HG03139 (cell line): Measurements from ENCODE around the gene TGIF1.
"Not testable (repeated sequence)": the region's sequence is repeated elsewhere in the genome, so short reads cannot be mapped to it uniquely, and the experiment has no call there.

Experiments used
- ATAC-seq: cut with Tn5 transposase; IDR thresholded peaks from one replicate; pipeline ENCODE4 v1.9.1; 2021; ENCODE audit not compliant: unreplicated experiment

Gene TGIF1

GRCh38 chr18:3455090-3455635 is 5.2 kb downstream of the TGIF1 start:
- no peak for ATAC-seq

GRCh38 chr18:3455907-3456685 is 6.1 kb downstream of the TGIF1 start:
- ATAC-seq = no peak

- no peak for ATAC-seq
These were observed 6.7 kb downstream of the TGIF1 start for GRCh38 chr18:3456686-3457069.

GRCh38 chr18:3457261-3457724 is 7.3 kb downstream of the TGIF1 start:
- ATAC-seq = no peak

GRCh38 chr18:3458378-3458777 is 8.4 kb downstream of the TGIF1 start:
- ATAC-seq = no peak

GRCh38 chr18:3458952-3459853 is 9.2 kb downstream of the TGIF1 start:
- no peak for ATAC-seq

DNA sequence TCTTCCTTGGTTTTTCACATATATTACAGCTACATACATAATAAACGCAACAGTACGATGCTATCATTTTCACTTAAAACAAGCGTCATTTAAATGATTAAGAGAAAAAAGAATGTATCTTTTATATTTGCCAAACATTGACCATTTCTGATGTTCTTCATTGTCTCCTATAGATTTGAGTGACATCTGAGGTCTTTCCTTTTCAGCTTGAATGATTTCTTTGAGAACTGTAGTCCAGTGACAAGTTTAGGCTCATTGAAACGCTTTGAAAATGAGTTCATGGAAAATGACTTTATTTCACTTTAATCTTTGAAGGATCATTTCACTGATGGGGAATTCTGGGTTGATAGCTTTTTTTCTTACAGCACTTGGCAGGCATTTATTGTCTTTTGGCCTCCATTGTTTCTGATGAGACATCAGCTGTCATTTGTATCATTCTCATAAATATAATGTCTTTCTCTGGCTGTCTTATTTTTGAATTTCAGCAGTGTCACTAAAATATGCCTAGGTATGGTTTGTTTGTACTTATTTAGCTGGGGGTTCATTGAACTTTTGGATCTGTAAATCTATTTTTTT is 10.9 kb downstream of the TGIF1 start:
- no peak for ATAC-seq

GRCh38 chr18:3461704-3462103 is 11.7 kb downstream of the TGIF1 start:
- ATAC-seq = no peak

- ATAC-seq = no peak
These were observed 13.1 kb downstream of the TGIF1 start for GRCh38 chr18:3463051-3463450.

DNA sequence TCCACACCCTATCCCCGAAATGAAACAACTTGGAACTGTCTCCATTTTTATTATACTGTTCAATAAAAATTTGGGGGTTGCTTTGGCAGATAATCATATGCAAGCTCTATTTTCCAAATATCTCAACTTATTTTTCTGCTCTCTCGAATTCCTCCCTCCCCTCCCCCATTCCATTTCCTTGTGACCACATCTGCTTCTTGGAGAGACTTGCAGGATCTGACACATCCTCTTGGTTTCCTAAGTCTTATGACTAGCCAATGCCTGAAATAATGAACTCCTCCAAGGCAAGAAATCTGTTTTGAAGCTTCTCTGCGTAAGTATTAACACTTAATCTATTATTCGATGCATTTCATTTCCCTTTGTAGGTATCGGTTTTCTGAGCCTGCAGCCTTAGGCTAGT is 16.1 kb downstream of the TGIF1 start:
- no peak for ATAC-seq

DNA sequence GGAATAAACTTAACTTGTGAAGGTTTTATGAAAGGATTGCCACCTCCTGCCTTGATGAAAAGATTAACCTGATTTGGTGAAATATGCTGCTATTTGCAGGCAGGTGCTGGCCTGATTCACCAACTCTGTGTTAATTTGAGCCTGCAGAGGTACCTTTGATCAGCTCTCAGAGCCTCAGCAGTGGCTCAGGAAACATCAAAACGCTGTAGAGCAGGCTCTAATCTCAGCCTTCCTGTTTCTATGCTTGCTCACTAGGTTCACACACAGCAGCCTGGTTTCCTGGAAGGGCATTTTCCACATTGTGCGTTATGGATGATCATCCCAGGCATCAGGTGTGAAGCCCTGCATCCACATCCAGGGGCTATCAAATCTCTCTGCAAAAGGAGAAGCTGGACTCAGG is 16.9 kb downstream of the TGIF1 start:
- ATAC-seq = no peak

GRCh38 chr18:3468066-3468705 is 18.2 kb downstream of the TGIF1 start:
- no peak for ATAC-seq

DNA sequence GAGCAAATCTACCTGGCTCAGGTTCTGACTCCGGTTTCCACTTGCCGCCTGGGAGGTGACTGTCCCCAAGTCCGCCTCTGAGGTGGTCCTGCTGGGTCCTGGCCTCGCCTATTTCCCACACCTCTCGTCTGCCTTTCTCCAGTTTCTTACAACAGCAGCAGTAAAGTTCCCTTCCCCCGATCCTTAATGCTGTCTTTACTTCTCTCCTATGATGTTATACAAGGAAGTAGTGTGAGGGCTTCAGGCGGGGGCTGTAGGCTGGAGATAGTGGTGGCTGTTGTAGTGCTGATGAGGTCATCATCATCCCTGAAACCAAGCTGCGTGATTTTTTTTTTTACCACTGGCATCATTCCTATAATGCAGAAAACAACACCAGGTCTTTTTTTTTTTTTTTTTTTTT is 18.9 kb downstream of the TGIF1 start:
- no peak for ATAC-seq

DNA sequence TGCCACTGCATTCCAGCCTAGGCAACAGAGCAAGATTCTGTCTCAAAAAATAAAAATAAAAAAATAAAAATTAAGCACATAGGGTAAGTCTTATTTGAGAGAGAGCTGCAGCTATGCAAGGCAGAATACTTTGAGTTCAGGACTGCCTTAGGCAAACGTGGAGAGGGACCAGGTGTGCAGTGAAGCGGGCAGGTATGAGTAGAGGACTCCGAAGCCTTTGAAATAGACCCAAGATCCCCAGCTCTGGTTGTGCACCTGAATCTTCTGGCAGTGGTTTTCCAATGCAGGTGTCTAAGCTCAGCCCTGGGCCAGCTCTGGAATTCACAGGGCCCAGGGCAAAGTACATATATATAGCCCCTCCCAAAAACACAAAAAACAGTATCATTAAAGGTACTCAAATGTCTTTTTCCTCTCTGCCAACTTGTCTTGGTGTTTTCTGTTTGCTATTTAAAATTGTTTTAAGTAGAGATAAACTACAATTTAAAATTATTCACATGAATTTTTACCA is 21.2 kb downstream of the TGIF1 start:
- ATAC-seq = no peak

- not testable (repeated sequence) for ATAC-seq
These were observed 22.1 kb downstream of the TGIF1 start for GRCh38 chr18:3472121-3472520.

DNA sequence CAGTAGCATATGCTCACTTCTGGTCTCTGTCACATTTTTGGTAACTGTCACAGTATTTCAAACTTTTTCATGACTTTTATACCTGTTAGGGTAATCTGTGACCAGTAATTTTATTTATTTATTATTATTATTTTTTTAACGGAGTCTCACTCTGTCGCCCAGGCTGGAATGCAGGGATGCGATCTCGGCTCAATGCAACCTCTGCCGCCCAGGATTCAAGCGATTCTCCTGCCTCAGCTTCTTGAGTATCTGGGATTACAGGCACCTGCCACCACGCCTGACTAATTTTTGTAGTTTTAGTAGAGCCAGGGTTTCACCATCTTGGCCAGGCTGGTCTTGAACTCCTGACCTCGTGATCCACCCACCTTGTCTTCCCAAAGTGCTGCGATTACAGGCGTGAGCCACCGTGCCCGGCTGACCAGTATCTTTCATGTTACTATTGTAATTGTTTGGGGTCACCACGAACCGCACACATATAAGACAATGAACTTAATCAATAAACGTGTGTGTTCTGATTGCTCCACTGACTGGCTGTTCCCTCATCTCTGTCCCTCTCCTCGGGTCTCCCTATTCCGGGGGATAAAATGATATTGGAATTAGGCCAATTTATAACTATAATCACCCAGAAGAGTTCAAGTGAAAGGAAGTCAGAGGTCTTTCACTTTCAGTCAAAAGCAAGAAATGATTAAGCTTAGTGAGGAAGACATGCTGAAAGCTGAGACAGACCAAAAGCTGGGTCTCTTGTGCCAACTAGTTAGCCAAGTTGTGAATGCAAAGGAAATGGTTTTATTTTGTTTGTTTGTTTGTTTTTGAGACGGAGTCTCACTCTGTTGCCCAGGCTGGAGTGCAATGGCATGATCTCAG is 22.9 kb downstream of the TGIF1 start:
- peak; percentile 91 for ATAC-seq

GRCh38 chr18:3478262-3478978 is 28.4 kb downstream of the TGIF1 start:
- no peak for ATAC-seq

DNA sequence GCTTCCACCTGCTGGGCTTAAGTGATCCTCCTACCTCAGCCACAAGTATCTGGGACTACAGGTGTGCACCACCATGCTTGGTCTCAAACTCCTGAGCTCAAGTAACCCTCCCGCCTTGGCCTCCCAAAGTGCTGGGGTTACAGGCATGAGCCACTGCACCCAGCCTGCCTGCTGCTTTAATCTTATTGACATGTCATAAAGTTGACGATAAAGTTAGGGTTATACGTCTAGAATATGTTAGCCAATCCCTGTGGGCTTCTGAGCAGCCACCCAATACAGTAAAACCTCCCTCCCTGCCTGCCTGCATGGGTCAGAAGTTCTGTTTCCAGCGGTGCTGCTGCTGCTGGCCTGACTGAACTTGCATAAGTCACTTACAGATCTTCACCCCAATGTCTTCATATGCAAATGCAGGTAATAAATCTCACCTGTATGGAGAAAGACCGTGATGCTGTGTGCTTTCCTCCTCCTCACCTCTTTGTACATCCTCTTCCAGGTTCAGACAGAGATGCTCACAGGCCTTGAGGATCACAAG is 30.1 kb downstream of the TGIF1 start:
- ATAC-seq = no peak
